MCF 10A (cell line): Measurements from ENCODE around the gene STRADB. TPM values are rescaled to one million over a fixed set of nuclear protein-coding genes. Genes with fewer than 3 reads are reported as not detected.

Experiments
- BruUV-seq: library from RNA; stranded (reverse); fragments of 400-500 nt; replicated peaks from 2 replicates; lab custom pipeline; 2021; lab: Mats Ljungman, UMichigan
- CTCF ChIA-PET: fragments of 300-600 bp; sonication (Branson Sonifier 250); formaldehyde crosslinking; extraction: SDS; loops from one replicate; lab custom pipeline; 2021; ENCODE audit warnings: antibody characterized with exemption, inconsistent platforms; lab: Yijun Ruan, JAX
- POLR2A ChIA-PET: fragments of 300-600, 350-650 bp; sonication (Branson Sonifier 250); formaldehyde crosslinking; extraction: SDS; loops from one replicate; lab custom pipeline; 2020; ENCODE audit warnings: antibody characterized with exemption, inconsistent platforms; lab: Yijun Ruan, JAX
- DNase-seq: peaks from one replicate; pipeline ENCODE4 v3.0.0-alpha.2; 2018; ENCODE audit not compliant: unreplicated experiment
- H3K27ac Mint-ChIP-seq: one replicate; pipeline ENCODE4 v1.8.0; 2022; ENCODE audit warnings: mild to moderate bottlenecking, low read depth, mixed read lengths; ENCODE audit not compliant: unreplicated experiment
- H3K27me3 Mint-ChIP-seq: one replicate; pipeline ENCODE4 v1.8.0; 2022; ENCODE audit warnings: mixed read lengths; ENCODE audit not compliant: insufficient read depth, unreplicated experiment
- H3K36me3 Mint-ChIP-seq: one replicate; pipeline ENCODE4 v1.8.0; 2022; ENCODE audit warnings: mild to moderate bottlenecking, moderate library complexity, mixed read lengths; ENCODE audit not compliant: insufficient read depth, unreplicated experiment
- H3K4me1 Mint-ChIP-seq: one replicate; pipeline ENCODE4 v1.8.0; 2022; ENCODE audit warnings: mixed read lengths; ENCODE audit not compliant: insufficient read depth, unreplicated experiment
- H3K4me3 Mint-ChIP-seq: one replicate; pipeline ENCODE4 v1.8.0; 2022; ENCODE audit warnings: mild to moderate bottlenecking, moderate library complexity, mixed read lengths; ENCODE audit not compliant: unreplicated experiment
- H3K9me3 Mint-ChIP-seq: one replicate; pipeline ENCODE4 v1.8.0; 2022; ENCODE audit warnings: mixed read lengths; ENCODE audit not compliant: unreplicated experiment
- CTCF ChIP-seq: fragments of 200-600 bp; IDR thresholded peaks from one replicate; pipeline ENCODE4 v1.8.0; 2022; ENCODE audit warnings: antibody characterized with exemption, mild to moderate bottlenecking; ENCODE audit not compliant: unreplicated experiment
- intact Hi-C: fragments of 100-400 bp; cut with micrococcal nuclease; formaldehyde crosslinking; loops from 2 replicates; pipeline ENCODE4 v1.14.1; 2022
- total RNA-seq: library from RNA; stranded (reverse); gene quantifications from 2 replicates; pipeline ENCODE4 v1.2.3, GENCODE V29; 2022

The STRADB gene
- total RNA-seq, 1 experiment from 2014 or later = 22.9 TPM

GRCh38 chr2:201414099-201415023 lies 37.2 kb upstream of the STRADB start:
- no peak for TF ChIP-seq CTCF
- H3K4me1 Mint-ChIP-seq = peaks cover 19% of the 10 kb centered on the region
- intact Hi-C loops = no loop called here
- no TSS peak for BruUV-seq
- DNase-seq = no peak
- peaks cover 23% of the 10 kb centered on the region for H3K36me3 Mint-ChIP-seq
- H3K4me3 Mint-ChIP-seq = no peak overlapping the region
- POLR2A ChIA-PET = interaction anchor here (0.6 to 0.8 kb wide), 2 partner anchors 12 to 365 kb away, joined by 3 read pairs; no protein-coding TSS in a partner anchor
- no peaks in the 10 kb centered on the region for H3K27me3 Mint-ChIP-seq
- H3K9me3 Mint-ChIP-seq = no peaks in the 10 kb centered on the region
- no peak overlapping the region for H3K27ac Mint-ChIP-seq
- CTCF ChIA-PET = interaction anchor here (1.0 to 1.9 kb wide), 3 partner anchors 37 to 509 kb away, joined by 3 to 10 read pairs (median 7); partner anchors contain the start of genes STRADB and TRAK2

- H3K4me1 Mint-ChIP-seq = peaks cover 23% of the 10 kb centered on the region
- no peak overlapping the region for H3K4me3 Mint-ChIP-seq
- TF ChIP-seq CTCF = no peak
- no TSS peak for BruUV-seq
- H3K36me3 Mint-ChIP-seq = peaks cover 23% of the 10 kb centered on the region
- intact Hi-C loops = no loop called here
- H3K27ac Mint-ChIP-seq = no peak overlapping the region
- H3K9me3 Mint-ChIP-seq = no peaks in the 10 kb centered on the region
- POLR2A ChIA-PET = interaction anchor here (0.8 kb wide), 1 partner anchor 11 kb away, joined by 3 read pairs; no protein-coding TSS in a partner anchor
- no peaks in the 10 kb centered on the region for H3K27me3 Mint-ChIP-seq
- CTCF ChIA-PET = interaction anchor here (1.9 kb wide), 1 partner anchor 182 kb away, joined by 10 read pairs; no protein-coding TSS in a partner anchor
- DNase-seq = no peak
These were observed 36.4 kb upstream of the STRADB start for GRCh38 chr2:201415149-201415548.

GRCh38 chr2:201419057-201419635 lies 32.4 kb upstream of the STRADB start:
- no peaks in the 10 kb centered on the region for H3K27me3 Mint-ChIP-seq
- no peaks in the 10 kb centered on the region for H3K9me3 Mint-ChIP-seq
- TF ChIP-seq CTCF = no peak
- peaks cover 14% of the 10 kb centered on the region for H3K36me3 Mint-ChIP-seq
- peaks cover 30% of the 10 kb centered on the region for H3K4me1 Mint-ChIP-seq
- BruUV-seq = no TSS peak
- POLR2A ChIA-PET = no interaction called here
- H3K27ac Mint-ChIP-seq = peak overlapping the region; percentile 69
- DNase-seq = peak; percentile 30
- intact Hi-C loops = no loop called here
- CTCF ChIA-PET = interaction anchor here (1.2 kb wide), 1 partner anchor 21 kb away, joined by 3 read pairs; no protein-coding TSS in a partner anchor
- H3K4me3 Mint-ChIP-seq = no peak overlapping the region

- H3K9me3 Mint-ChIP-seq = no peaks in the 10 kb centered on the region
- no TSS peak for BruUV-seq
- peak overlapping the region; percentile 69 for H3K27ac Mint-ChIP-seq
- no peak for DNase-seq
- H3K36me3 Mint-ChIP-seq = peaks cover 14% of the 10 kb centered on the region
- ChIA-PET CTCF (interaction anchor here (1.2 kb wide), 1 partner anchor 20 kb away, joined by 3 read pairs; no protein-coding TSS in a partner anchor), POLR2A (interaction anchor here (1.0 to 1.6 kb wide), 2 partner anchors 10 to 14 kb away, joined by 3 read pairs; no protein-coding TSS in a partner anchor)
- H3K4me1 Mint-ChIP-seq = peaks cover 30% of the 10 kb centered on the region
- H3K27me3 Mint-ChIP-seq = no peaks in the 10 kb centered on the region
- no peak overlapping the region for H3K4me3 Mint-ChIP-seq
- intact Hi-C loops = no loop called here
- TF ChIP-seq CTCF = no peak
These were observed 31.6 kb upstream of the STRADB start for GRCh38 chr2:201419986-201420385.
